Measurements from ENCODE around the gene PTPRD.
"Not testable (repeated sequence)": the region's sequence is repeated elsewhere in the genome, so short reads cannot be mapped to it uniquely, and the experiment has no call there.

PTPRD gene

GRCh38 chr9:9002826-9003583 lies 1609.8 kb downstream of the PTPRD start:
- no peak for DNase-seq (ENCODE audit: low read depth)

- no peak for DNase-seq (ENCODE audit: low read depth)
Measured at GRCh38 chr9:8980496-8981013, 1632.2 kb downstream of the PTPRD start.

- DNase-seq (ENCODE audit: low read depth), result no peak
Measured at GRCh38 chr9:8978334-8978733, 1634.5 kb downstream of the PTPRD start.

GRCh38 chr9:8968350-8968749 lies 1644.5 kb downstream of the PTPRD start:
- DNase-seq (ENCODE audit: low read depth), result not testable (repeated sequence)

- DNase-seq (ENCODE audit: low read depth), result no peak
Measured at GRCh38 chr9:8963885-8964284, 1648.9 kb downstream of the PTPRD start.

GRCh38 chr9:8962084-8962483 lies 1650.7 kb downstream of the PTPRD start:
- no peak for DNase-seq (ENCODE audit: low read depth)

- DNase-seq (ENCODE audit: low read depth), result no peak
Measured at GRCh38 chr9:8961186-8961851, 1651.5 kb downstream of the PTPRD start.

- DNase-seq (ENCODE audit: low read depth), result no peak
Measured at GRCh38 chr9:8960254-8960653, 1652.5 kb downstream of the PTPRD start.

GRCh38 chr9:8958358-8958757 lies 1654.4 kb downstream of the PTPRD start:
- no peak for DNase-seq (ENCODE audit: low read depth)

GRCh38 chr9:8955315-8955714 lies 1657.5 kb downstream of the PTPRD start:
- DNase-seq (ENCODE audit: low read depth), result no peak

GRCh38 chr9:8946461-8946860 lies 1666.3 kb downstream of the PTPRD start:
- no peak for DNase-seq (ENCODE audit: low read depth)

GRCh38 chr9:8943392-8943791 lies 1669.4 kb downstream of the PTPRD start:
- no peak for DNase-seq (ENCODE audit: low read depth)

- DNase-seq (ENCODE audit: low read depth), result no peak
Measured at GRCh38 chr9:8940650-8941049, 1672.2 kb downstream of the PTPRD start.

- no peak for DNase-seq (ENCODE audit: low read depth)
Measured at GRCh38 chr9:8926461-8926860, 1686.3 kb downstream of the PTPRD start.

GRCh38 chr9:8924562-8924961 lies 1688.2 kb downstream of the PTPRD start:
- no peak for DNase-seq (ENCODE audit: low read depth)

GRCh38 chr9:8920478-8921183 lies 1692.2 kb downstream of the PTPRD start:
- DNase-seq (ENCODE audit: low read depth), result not testable (repeated sequence)

- DNase-seq (ENCODE audit: low read depth), result no peak
Measured at GRCh38 chr9:8917956-8918739, 1694.7 kb downstream of the PTPRD start.

- no peak for DNase-seq (ENCODE audit: low read depth)
Measured at GRCh38 chr9:8916771-8917170, 1696.0 kb downstream of the PTPRD start.

GRCh38 chr9:8907868-8908267 lies 1704.9 kb downstream of the PTPRD start:
- DNase-seq (ENCODE audit: low read depth), result no peak

GRCh38 chr9:8905731-8906130 lies 1707.1 kb downstream of the PTPRD start:
- no peak for DNase-seq (ENCODE audit: low read depth)

- no peak for DNase-seq (ENCODE audit: low read depth)
Measured at GRCh38 chr9:8904771-8905515, 1707.9 kb downstream of the PTPRD start.
